Measurements from ENCODE around the gene TPP1. TPM values are rescaled to one million over a fixed set of nuclear protein-coding genes. Genes with fewer than 3 reads are reported as not detected.
A peak's percentile ranks its signal among the peaks of the same experiment; 100 is the strongest.

TPP1 gene
- total and polyA plus RNA-seq, 7 donors = 13.2 to 60.3 (median 47.9) TPM

DNA sequence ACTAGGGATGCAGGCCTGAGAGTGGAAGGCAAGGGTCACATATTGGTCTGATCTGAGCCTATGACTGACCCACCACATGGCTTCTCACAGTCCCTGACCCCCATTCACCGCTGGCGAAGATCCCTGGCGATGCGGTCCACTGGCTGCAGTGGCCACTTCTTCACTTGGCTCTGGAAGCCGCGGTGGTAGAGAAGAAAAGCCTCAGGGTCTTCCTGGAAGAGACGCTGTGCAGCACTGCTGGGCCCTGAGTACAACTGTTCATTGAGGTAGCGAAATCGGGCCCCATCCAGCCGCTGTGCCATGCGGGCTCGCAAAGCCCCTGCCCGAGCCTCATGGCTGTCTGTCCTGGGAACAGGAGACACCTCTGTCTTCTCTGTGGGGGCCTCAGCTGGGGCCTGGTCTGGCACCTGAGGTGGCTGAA is 18.2 kb downstream of the TPP1 start:
- Histone ChIP-seq H3K9me3 (no peaks in the 10 kb centered on the region), H3K4me1 (peaks cover 0 to 82% (median 64%) of the 10 kb centered on the region in 4 donors), H3K27me3 (no peaks in the 10 kb centered on the region), H3K4me3 (no peak overlapping the region), H3K27ac (peak overlapping the region in 2 of 4 donors; percentile 29 to 99), H3K36me3 (peaks cover 17 to 39% (median 26%) of the 10 kb centered on the region in 4 donors)
- peak; percentile 58 for DNase-seq
- TF ChIP-seq CTCF (IDR thresholded peaks at IDR 0.05) (no peak), POLR2A (IDR thresholded peaks at IDR 0.05) (no peak), POLR2AphosphoS5 (IDR thresholded peaks at IDR 0.05) (no peak), EP300 (IDR thresholded peaks at IDR 0.05) (no peak)
- 97% methylated on average over 13 of the region's 13 CpGs for WGBS, 2 donors
- intact Hi-C loops (cut with DNase I) = loop anchor here (5.0 kb wide), 2 partner anchors 81 to 119 kb away; partner anchors contain the start of genes ARFIP2, MRPL17 and TIMM10B

GRCh38 chr11:6599881-6600390 is 19.3 kb downstream of the TPP1 start:
- TF ChIP-seq CTCF (IDR thresholded peaks at IDR 0.05) (no peak), POLR2A (IDR thresholded peaks at IDR 0.05) (no peak), POLR2AphosphoS5 (IDR thresholded peaks at IDR 0.05) (no peak), EP300 (IDR thresholded peaks at IDR 0.05) (no peak)

GRCh38 chr11:6599449-6599848 is 19.8 kb downstream of the TPP1 start:
- DNase-seq = no peak
- Histone ChIP-seq H3K4me1 (peaks cover 0 to 84% (median 68%) of the 10 kb centered on the region in 4 donors), H3K27me3 (no peaks in the 10 kb centered on the region), H3K36me3 (peaks cover 17 to 43% (median 26%) of the 10 kb centered on the region in 4 donors), H3K4me3 (no peak overlapping the region), H3K27ac (peak overlapping the region in 3 of 4 donors; percentile 80 to 99 (median 87)), H3K9me3 (no peaks in the 10 kb centered on the region)
- TF ChIP-seq CTCF (IDR thresholded peaks at IDR 0.05) (no peak), POLR2AphosphoS5 (IDR thresholded peaks at IDR 0.05) (no peak), POLR2A (IDR thresholded peaks at IDR 0.05) (no peak), EP300 (IDR thresholded peaks at IDR 0.05) (no peak)
- intact Hi-C loops (cut with DNase I) = no loop called here
- WGBS, 2 donors = 73 to 87% methylated on average over 1 of the region's 1 CpG

More at GRCh38 chr11:6599881-6600390, 19.3 kb downstream of the TPP1 start:
- intact Hi-C loops (cut with DNase I) = loop anchor here (5.0 kb wide), 2 partner anchors 82 to 118 kb away; partner anchors contain the start of genes ARFIP2, MRPL17 and TIMM10B
- Histone ChIP-seq H3K9me3 (no peaks in the 10 kb centered on the region), H3K4me3 (no peak overlapping the region), H3K4me1 (peaks cover 0 to 82% (median 66%) of the 10 kb centered on the region in 4 donors), H3K27ac (peak overlapping the region in 3 of 4 donors; percentile 33 to 99 (median 87)), H3K36me3 (peaks cover 17 to 39% (median 26%) of the 10 kb centered on the region in 4 donors), H3K27me3 (no peaks in the 10 kb centered on the region)
- DNase-seq = peak; percentile 64
- 80 to 95% methylated on average over 2 of the region's 2 CpGs for WGBS, 2 donors

GRCh38 chr11:6598555-6598954 is 20.7 kb downstream of the TPP1 start:
- Histone ChIP-seq H3K36me3 (peaks cover 17 to 51% (median 26%) of the 10 kb centered on the region in 4 donors), H3K27ac (peak overlapping the region in 3 of 4 donors; percentile 80 to 99 (median 87))
- DNase-seq = no peak

More at GRCh38 chr11:6598555-6598954, 20.7 kb downstream of the TPP1 start:
- Histone ChIP-seq H3K4me1 (peaks cover 0 to 93% (median 73%) of the 10 kb centered on the region in 4 donors), H3K4me3 (no peak overlapping the region), H3K9me3 (no peaks in the 10 kb centered on the region), H3K27me3 (no peaks in the 10 kb centered on the region)
- intact Hi-C loops (cut with DNase I) = no loop called here
- 92 to 95% methylated on average over 3 of the region's 3 CpGs for WGBS, 2 donors
- no peak for TF ChIP-seq EP300 (IDR thresholded peaks at IDR 0.05)
- TF ChIP-seq CTCF (IDR thresholded peaks at IDR 0.05) = no peak
- TF ChIP-seq POLR2AphosphoS5 (IDR thresholded peaks at IDR 0.05) = no peak
- no peak for TF ChIP-seq POLR2A (IDR thresholded peaks at IDR 0.05)
